A549 treated with dexamethasone at 1 μM for 4 hours (cell line): ENCODE results near the gene COX7B2. TPM values are rescaled to one million over a fixed set of nuclear protein-coding genes. Genes with fewer than 3 reads are reported as not detected.

Experiments
- total RNA-seq: library from RNA; stranded (reverse); fragments of 200-300 nt; extraction: Qiagen RNA extraction; gene quantifications from 5 replicates; pipeline ENCODE4 v1.2.3, GENCODE V29; 2022

Gene COX7B2
- not detected in 5 replicates for total RNA-seq

DNA sequence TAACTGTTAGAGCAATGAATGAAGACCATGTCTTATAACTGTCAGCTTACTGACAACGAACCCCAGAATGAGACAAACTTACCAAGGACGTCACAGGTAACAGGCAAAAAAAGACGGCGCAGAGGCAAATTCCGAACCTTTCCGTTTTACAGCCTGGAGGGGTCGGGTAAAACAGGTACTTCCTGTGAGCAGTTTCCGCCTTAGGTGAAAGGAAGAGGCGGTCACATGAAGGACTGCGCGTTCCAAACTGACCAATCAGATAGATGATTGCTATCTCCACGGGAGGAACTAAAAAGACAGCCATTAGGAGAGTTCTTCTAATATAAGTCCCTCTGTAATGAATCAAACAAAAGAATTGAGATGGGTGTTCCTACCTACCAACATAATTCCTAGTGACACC lies at the start of gene COX7B2:
Gene COX7B2 (minus strand): TSS at position 168 of the 400 bp plus-strand sequence. CDS start 174,053 bp downstream, outside the sequence.

Other genes with a start within 250 kb of the COX7B2 start
- gene GABRA4, start 84.3 kb upstream of the COX7B2 start, total RNA-seq: not detected in 5 replicates
- not detected in 5 replicates for gene GABRB1, start 122.3 kb upstream of the COX7B2 start, total RNA-seq